GM21528 (cell line): ENCODE results near the gene GALNTL6.

Experiments used
- ATAC-seq: cut with Tn5 transposase; IDR thresholded peaks from one replicate; pipeline ENCODE4 v1.9.1; 2021; ENCODE audit warnings: mild to moderate bottlenecking, moderate library complexity; ENCODE audit not compliant: unreplicated experiment, low FRiP score

The GALNTL6 gene

DNA sequence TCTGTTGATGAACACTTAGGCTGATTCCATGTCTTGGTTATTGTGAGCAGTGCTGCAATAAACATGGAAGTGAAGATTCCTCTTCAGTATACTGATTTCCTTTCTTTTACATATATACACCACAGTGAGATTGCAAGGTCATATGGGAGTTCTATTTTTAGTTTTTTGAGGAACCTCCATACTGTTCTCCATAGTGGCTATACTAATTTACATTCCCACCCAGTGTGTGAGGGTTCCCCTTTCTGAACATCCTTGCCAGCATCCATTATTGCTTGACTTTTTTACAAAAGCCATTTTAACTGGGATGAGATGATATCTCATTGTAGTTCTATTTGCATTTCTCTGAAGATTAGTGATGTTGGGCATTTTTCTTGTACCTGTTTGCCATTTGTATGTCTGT lies 1274.9 kb downstream of the GALNTL6 start:
- no peak for ATAC-seq
